ENCODE results near the gene OR2J2.
"Not testable (repeated sequence)": the region's sequence is repeated elsewhere in the genome, so short reads cannot be mapped to it uniquely, and the experiment has no call there.

The OR2J2 gene

GRCh38 chr6:29188659-29189058 is 18.0 kb downstream of the OR2J2 start:
- not testable (repeated sequence) for H3K36me3 Mint-ChIP-seq (ENCODE audit: low read depth); DNase-seq; H3K27ac Mint-ChIP-seq; H3K4me1 Mint-ChIP-seq (ENCODE audit: low read depth); H3K4me3 Mint-ChIP-seq
- peaks cover 10% of the 10 kb centered on the region for H3K9me3 Mint-ChIP-seq
- peaks cover 62% of the 10 kb centered on the region for H3K27me3 Mint-ChIP-seq

DNA sequence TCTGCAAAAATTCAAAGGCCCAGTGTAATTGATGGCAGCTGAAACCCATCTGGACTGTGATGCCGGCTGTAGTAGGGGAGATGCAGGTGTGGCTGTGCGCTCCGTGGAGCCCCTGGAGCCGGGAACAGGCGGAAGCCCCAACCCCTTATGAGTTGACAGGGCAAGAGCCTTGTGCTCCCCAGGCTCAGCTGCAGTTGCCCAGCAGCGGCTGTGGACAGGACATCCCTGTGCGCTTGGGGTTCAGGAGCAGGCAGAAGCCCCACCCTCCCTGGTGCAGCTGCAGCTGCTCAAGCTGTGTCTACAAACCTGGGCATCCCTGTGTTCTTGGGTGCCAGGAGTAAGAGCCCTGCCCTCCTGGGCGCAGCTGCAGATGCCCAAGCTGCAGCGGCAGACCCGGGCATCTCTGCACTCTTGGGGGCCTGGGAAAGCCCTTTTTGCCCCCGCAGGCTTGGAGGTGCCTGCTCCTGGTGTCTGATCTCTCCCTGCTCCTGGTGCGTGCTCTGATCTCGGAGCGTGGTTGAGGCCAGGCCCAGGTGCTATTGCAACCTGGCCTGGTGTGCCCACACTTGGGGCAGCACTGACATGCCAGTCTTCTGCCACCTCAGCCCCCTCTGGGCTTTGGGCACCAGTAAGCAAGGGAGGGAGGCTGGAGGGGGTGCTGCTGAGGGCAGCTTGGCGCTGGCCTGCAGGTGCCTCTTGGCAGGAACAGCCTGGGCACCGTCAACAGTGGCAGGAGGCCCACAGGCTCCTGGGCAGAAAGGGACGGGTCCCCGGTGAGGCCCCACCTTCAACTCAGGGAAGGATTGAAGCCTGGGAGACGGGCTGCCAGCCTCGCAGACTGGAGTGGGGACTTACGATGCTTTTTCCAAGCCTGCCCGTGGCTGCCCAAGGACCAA is 30.3 kb downstream of the OR2J2 start:
- Mint-ChIP-seq H3K4me1 (ENCODE audit: low read depth) (no peaks in the 10 kb centered on the region), H3K4me3 (no peak overlapping the region), H3K36me3 (ENCODE audit: low read depth) (no peaks in the 10 kb centered on the region), H3K27me3 (peaks cover 13% of the 10 kb centered on the region), H3K27ac (no peak overlapping the region), H3K9me3 (no peaks in the 10 kb centered on the region)
- DNase-seq = no peak

GRCh38 chr6:29201966-29202365 is 31.3 kb downstream of the OR2J2 start:
- Mint-ChIP-seq H3K4me1 (ENCODE audit: low read depth) (no peaks in the 10 kb centered on the region), H3K9me3 (no peaks in the 10 kb centered on the region), H3K27ac (no peak overlapping the region), H3K4me3 (no peak overlapping the region), H3K27me3 (peaks cover 19% of the 10 kb centered on the region), H3K36me3 (ENCODE audit: low read depth) (no peaks in the 10 kb centered on the region)
- DNase-seq = no peak

- H3K9me3 Mint-ChIP-seq = no peaks in the 10 kb centered on the region
- H3K27me3 Mint-ChIP-seq = peaks cover 62% of the 10 kb centered on the region
- H3K4me3 Mint-ChIP-seq = no peak overlapping the region
- no peaks in the 10 kb centered on the region for H3K4me1 Mint-ChIP-seq (ENCODE audit: low read depth)
- H3K27ac Mint-ChIP-seq = no peak overlapping the region
- DNase-seq = no peak
- no peaks in the 10 kb centered on the region for H3K36me3 Mint-ChIP-seq (ENCODE audit: low read depth)
Observed at GRCh38 chr6:29211488-29211887, 40.8 kb downstream of the OR2J2 start.

DNA sequence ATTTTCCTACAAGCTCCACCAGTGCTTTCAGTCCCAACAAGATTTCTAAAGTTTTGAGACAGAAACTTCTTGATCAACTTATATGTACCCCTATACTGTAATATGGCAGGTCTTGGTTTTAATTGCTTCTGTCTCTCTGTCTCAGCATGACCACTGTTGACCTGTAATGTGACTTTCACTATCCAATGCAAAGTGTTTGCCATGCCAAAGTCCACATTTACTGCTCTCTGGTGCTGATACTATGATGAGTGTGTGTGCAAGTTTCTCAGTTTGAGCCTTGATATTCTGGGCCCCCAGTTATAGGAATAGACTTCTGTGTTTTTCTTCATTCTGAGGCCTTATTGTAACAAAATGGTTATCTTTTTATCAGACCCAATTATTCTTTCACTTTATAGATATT is 45.8 kb downstream of the OR2J2 start:
- Mint-ChIP-seq H3K9me3 (no peaks in the 10 kb centered on the region), H3K4me1 (ENCODE audit: low read depth) (no peaks in the 10 kb centered on the region), H3K36me3 (ENCODE audit: low read depth) (no peaks in the 10 kb centered on the region), H3K27ac (no peak overlapping the region), H3K27me3 (peaks cover 51% of the 10 kb centered on the region), H3K4me3 (no peak overlapping the region)
- no peak for DNase-seq

GRCh38 chr6:29217242-29217641 is 46.5 kb downstream of the OR2J2 start:
- not testable (repeated sequence) for H3K9me3 Mint-ChIP-seq; H3K4me1 Mint-ChIP-seq (ENCODE audit: low read depth); DNase-seq; H3K4me3 Mint-ChIP-seq; H3K27ac Mint-ChIP-seq; H3K36me3 Mint-ChIP-seq (ENCODE audit: low read depth)
- peaks cover 48% of the 10 kb centered on the region for H3K27me3 Mint-ChIP-seq

GRCh38 chr6:29218056-29218455 is 47.3 kb downstream of the OR2J2 start:
- H3K27me3 Mint-ChIP-seq = peaks cover 47% of the 10 kb centered on the region
- H3K9me3 Mint-ChIP-seq; DNase-seq; H3K4me1 Mint-ChIP-seq (ENCODE audit: low read depth); H3K36me3 Mint-ChIP-seq (ENCODE audit: low read depth); H3K4me3 Mint-ChIP-seq; H3K27ac Mint-ChIP-seq: not testable (repeated sequence)
